K562 (cell line): ENCODE data around the gene SDK1. TPM values are rescaled to one million over a fixed set of nuclear protein-coding genes. Genes with fewer than 3 reads are reported as not detected.

ENCODE experiments used
- ATAC-seq: fragments of 200-7000 bp; cut with Tn5 transposase; 3 replicates; pipeline ENCODE4 v1.9.1; 2020; ENCODE audit warnings: moderate library complexity
- BruUV-seq: library from RNA; stranded (reverse); fragments of 400-500 nt; replicated peaks from 2 replicates; lab custom pipeline; 2021; lab: Mats Ljungman, UMichigan
- CTCF ChIA-PET: fragments of 300-600 bp; formaldehyde crosslinking; extraction: SDS; loops from one replicate; lab custom pipeline; 2021; ENCODE audit warnings: low intra/inter-chr PET ratio; lab: Yijun Ruan, JAX
- POLR2A ChIA-PET: fragments of 300-600, 350-650 bp; sonication (Branson Sonifier 250); formaldehyde crosslinking; extraction: SDS; loops from one replicate; lab custom pipeline; 2021; ENCODE audit warnings: antibody characterized with exemption, inconsistent platforms; lab: Yijun Ruan, JAX
- DNase-seq, 4 experiments: peaks; one replicate each; pipeline versions ENCODE4 v3.0.0 to v3.0.0-alpha.2; 2011 to 2018; ENCODE audit warnings: low spot score in 3 of 4, mixed read lengths in 3 of 4; ENCODE audit errors: extremely low read depth in 1 of 4
- FAIRE-seq: peaks from 2 replicates; lab custom pipeline; 2011; peaks lifted over from hg19 to GRCh38; lab: Jason Lieb, UNC
- H2AFZ ChIP-seq: 2 replicates; pipeline ENCODE4 v1.6.0; 2011; ENCODE audit warnings: low read depth, low read length, control low read depth, inconsistent platforms
- H3K27ac ChIP-seq: fragments of 200-600 bp; 3 replicates; pipeline ENCODE4 v1.8.0; 2011; ENCODE audit warnings: low read depth, mild to moderate bottlenecking, control low read depth, inconsistent platforms, low read length, moderate library complexity, mixed read lengths; ENCODE audit errors: extremely low read depth
- H3K27me3 ChIP-seq, 2 experiments: fragments of 300-600 bp in 1 of 2; 2 replicates in 1 of 2; 3 replicates in 1 of 2; pipeline versions ENCODE4 v1.6.0 to v1.8.0; 2011; ENCODE audit warnings: inconsistent platforms in 2 of 2, low read length in 2 of 2, mild to moderate bottlenecking in 1 of 2, mixed read lengths in 1 of 2, moderate library complexity in 1 of 2; ENCODE audit not compliant: control insufficient read depth in 2 of 2, insufficient read depth in 2 of 2
- H3K36me3 ChIP-seq: fragments of 300-600 bp; 3 replicates; pipeline ENCODE4 v1.8.0; 2011; ENCODE audit warnings: mild to moderate bottlenecking, low read length, inconsistent platforms; ENCODE audit not compliant: control insufficient read depth, insufficient read depth
- H3K4me1 ChIP-seq, 2 experiments: fragments of 200-600 bp in 1 of 2; replicated peaks in 1 of 2; 2 replicates in 1 of 2; 3 replicates in 1 of 2; pipeline versions ENCODE4 v1.5.1 to v1.8.0; 2011; ENCODE audit warnings: inconsistent platforms in 2 of 2, low read length in 2 of 2, mild to moderate bottlenecking in 1 of 2, mixed read lengths in 1 of 2, moderate library complexity in 1 of 2; ENCODE audit not compliant: control insufficient read depth in 2 of 2, insufficient read depth in 2 of 2
- H3K4me2 ChIP-seq: 2 replicates; pipeline ENCODE4 v1.6.1; 2011; ENCODE audit warnings: low read length, control low read depth, inconsistent platforms, mixed read lengths; ENCODE audit not compliant: insufficient read depth
- H3K4me3 ChIP-seq: fragments of 200-600 bp; sonication (generic), shearing (Covaris generic); 2 replicates; pipeline ENCODE4 v1.5.1; 2016; ENCODE audit warnings: control low read depth, inconsistent platforms
- H3K79me2 ChIP-seq: fragments of 200-600 bp; 3 replicates; pipeline ENCODE4 v1.8.0; 2011; ENCODE audit warnings: low read length, inconsistent platforms; ENCODE audit not compliant: control insufficient read depth, insufficient read depth
- H3K9ac ChIP-seq, 2 experiments: 2 replicates each; pipeline versions ENCODE4 v1.6.0 to v1.6.1; 2011; ENCODE audit warnings: low read depth in 2 of 2, low read length in 2 of 2, control low read depth in 1 of 2, inconsistent platforms in 1 of 2, mild to moderate bottlenecking in 1 of 2, mixed read lengths in 1 of 2; ENCODE audit not compliant: insufficient read depth in 1 of 2
- H3K9me1 ChIP-seq: one replicate; pipeline ENCODE4 v1.6.0; 2011; ENCODE audit warnings: inconsistent platforms, mild to moderate bottlenecking, low read length, moderate library complexity; ENCODE audit not compliant: control insufficient read depth, insufficient read depth
- H3K9me3 ChIP-seq: replicated peaks from 2 replicates; pipeline ENCODE4 v1.5.1; 2011; ENCODE audit warnings: low read depth, low read length, inconsistent platforms; ENCODE audit not compliant: control insufficient read depth, insufficient read depth
- H4K20me1 ChIP-seq: replicated peaks from 2 replicates; pipeline ENCODE4 v1.6.1; 2011; ENCODE audit warnings: low read length, inconsistent platforms, mixed read lengths; ENCODE audit not compliant: control insufficient read depth, insufficient read depth
- ARID2 ChIP-seq: fragments of 450-650 bp; IDR thresholded peaks from 2 replicates; pipeline ENCODE4 v1.6.1; 2017; ENCODE audit warnings: antibody characterized with exemption, mild to moderate bottlenecking
- ARID3A ChIP-seq: IDR thresholded peaks from 2 replicates; pipeline ENCODE4 v1.6.1; 2012; ENCODE audit warnings: low read depth, low read length, improper control_type of control experiment, borderline replicate concordance
- CHD1 ChIP-seq: fragments of 200-600 bp; sonication (generic); IDR thresholded peaks from one replicate; pipeline ENCODE4 v1.6.1; 2012; ENCODE audit warnings: mild to moderate bottlenecking, moderate library complexity, low read length, inconsistent platforms
- FOXK1 ChIP-seq: sonication (generic); formaldehyde crosslinking; IDR thresholded peaks from 2 replicates; pipeline ENCODE4 v1.8.0; 2022; ENCODE audit warnings: missing genetic modification reagents, mild to moderate bottlenecking, borderline replicate concordance
- MAZ ChIP-seq, 2 experiments: fragments of 450-650 bp in 1 of 2; sonication (generic) in 1 of 2; formaldehyde crosslinking; IDR thresholded peaks in 1 of 2; conservative IDR thresholded peaks in 1 of 2; 2 replicates each; pipeline versions ENCODE4 v1.4.0 to v1.5.0; 2020; ENCODE audit warnings: mild to moderate bottlenecking in 1 of 2, missing genetic modification reagents in 1 of 2
- MIER1 ChIP-seq: fragments of 450-650 bp; IDR thresholded peaks from 2 replicates; pipeline ENCODE4 v1.6.1; 2016; ENCODE audit warnings: antibody characterized with exemption, mild to moderate bottlenecking, low read depth
- PTTG1 ChIP-seq: fragments of 450-650 bp; IDR thresholded peaks from 2 replicates; pipeline ENCODE4 v1.6.1; 2016; ENCODE audit warnings: low read depth, mild to moderate bottlenecking, missing genetic modification characterization, missing compliant biosample characterization
- RBM39 ChIP-seq: fragments of 200-400 bp; formaldehyde crosslinking; optimal IDR thresholded peaks from 2 replicates; pipeline ENCODE3; 2018; ENCODE audit warnings: low read depth, low read length
- RNF219 ChIP-seq: fragments of 250-450 bp; sonication (Bioruptor Pico); IDR thresholded peaks from 2 replicates; pipeline ENCODE4 v1.5.0; 2022; ENCODE audit warnings: mild to moderate bottlenecking
- TBP ChIP-seq: optimal IDR thresholded peaks from 2 replicates; pipeline ENCODE3; 2011; ENCODE audit warnings: low read depth, low read length, improper control_type of control experiment
- ZC3H4 ChIP-seq: sonication (generic); formaldehyde crosslinking; IDR thresholded peaks from 2 replicates; pipeline ENCODE4 v1.9.0; 2021; ENCODE audit warnings: missing genetic modification reagents, borderline replicate concordance
- ZFX ChIP-seq: sonication (generic); formaldehyde crosslinking; IDR thresholded peaks from 2 replicates; pipeline ENCODE4 v1.8.0; 2022; ENCODE audit warnings: mild to moderate bottlenecking, missing genetic modification reagents, moderate library complexity
- ZNF212 ChIP-seq: fragments of 450-650 bp; formaldehyde crosslinking; IDR thresholded peaks from 2 replicates; pipeline ENCODE4 v1.4.0; 2020; ENCODE audit warnings: mild to moderate bottlenecking
- ZNF551 ChIP-seq: fragments of 250-450 bp; sonication (Bioruptor Pico); IDR thresholded peaks from 2 replicates; pipeline ENCODE4 v1.5.0; 2021; ENCODE audit warnings: mild to moderate bottlenecking, moderate library complexity
- WGBS: fragments of 100-300 bp; shearing (Covaris generic); methylation state at CpG from one replicate; pipeline ENCODE4 v1.1.6; 2016; ENCODE audit warnings: low coverage, mixed read lengths; ENCODE audit not compliant: insufficient coverage; ENCODE audit errors: missing lambda C conversion rate; 5-methylcytosine and 5-hydroxymethylcytosine counted together
- in situ Hi-C: fragments of 300-500 bp; cut with MboI; formaldehyde crosslinking; loops from 4 replicates; pipeline ENCODE4 v1.15.0; 2018; ENCODE audit warnings: inconsistent platforms, mixed read lengths
- intact Hi-C: fragments of 100-400 bp; cut with micrococcal nuclease; formaldehyde crosslinking; loops from 2 replicates; pipeline ENCODE4 v1.14.2; 2022
- polyA plus RNA-seq, 8 experiments: library from polyadenylated mRNA; depleted of rRNA in 4 of 8; stranded (reverse) in 5 of 8; unstranded in 3 of 8; fragments of >200 nt; fragmentation: Nextera tagmentation in 2 of 8; fragmentation: Illumina TruSeq in 1 of 8; extraction: Ambion mirVana in 2 of 8; extraction: Trizol in 1 of 8; gene quantifications; 2 replicates each; pipeline versions ENCODE4 v1.2.1 to v1.2.3, GENCODE V29; 2011 to 2014; ENCODE audit warnings: inconsistent platforms in 1 of 8, missing spikeins in 1 of 8
- total RNA-seq, 7 experiments: library from RNA; depleted of rRNA in 6 of 7; stranded (reverse); fragments of >200 nt in 6 of 7; fragmentation: Illumina TruSeq in 2 of 7; extraction: Trizol in 2 of 7; gene quantifications; 2 replicates each; pipeline versions ENCODE4 v1.2.1 to v1.2.3, GENCODE V29; 2011 to 2021; ENCODE audit warnings: low replicate concordance in 1 of 7
- TF ChIP-seq, protein P1 (sequence below), 3 experiments: IDR thresholded peaks in 2 of 3; conservative IDR thresholded peaks in 1 of 3; 2 replicates each; pipeline ENCODE4 v1.5.1; 2011 to 2012; ENCODE audit warnings: low read length in 3 of 3, mild to moderate bottlenecking in 3 of 3, control low read depth in 2 of 3, improper control_type of control experiment in 1 of 3, inconsistent platforms in 1 of 3, low read depth in 1 of 3, mixed read lengths in 1 of 3, moderate library complexity in 1 of 3; ENCODE audit not compliant: insufficient read depth in 2 of 3
- TF ChIP-seq, protein P2 (sequence below), 2 experiments: fragments of 450-650 bp in 1 of 2; sonication (generic) in 1 of 2; formaldehyde crosslinking; conservative IDR thresholded peaks; 2 replicates each; pipeline versions ENCODE4 v1.4.0 to v1.8.1; 2020 to 2022; ENCODE audit warnings: mild to moderate bottlenecking in 1 of 2, missing genetic modification reagents in 1 of 2

SDK1 gene
- total and polyA plus RNA-seq, 9 of the 15 experiments (the other 6 are each of a cell fraction or from before 2014, with no cell fraction given) = 0.16 TPM; not detected in 8

GRCh38 chr7:3986927-3987326 is 685.9 kb downstream of the SDK1 start:
- no peak for ATAC-seq
- TF ChIP-seq MIER1 (no peak), RNF219 (CRISPR knock-in tag) (no peak), ZFX (CRISPR knock-in tag) (no peak), TBP (no peak), ZNF551 (no peak), RBM39 (no peak), MAZ (CRISPR knock-in tag; conservative IDR thresholded peaks at IDR 0.05 in 1 of 2, IDR thresholded peaks at IDR 0.05 in 1 of 2) (no peak), ZC3H4 (no peak), CHD1 (no peak), ZNF212 (CRISPR knock-in tag) (no peak), PTTG1 (tag) (no peak), ARID3A (no peak), ARID2 (no peak), FOXK1 (CRISPR knock-in tag) (no peak)
- TF ChIP-seq, protein P1, sequence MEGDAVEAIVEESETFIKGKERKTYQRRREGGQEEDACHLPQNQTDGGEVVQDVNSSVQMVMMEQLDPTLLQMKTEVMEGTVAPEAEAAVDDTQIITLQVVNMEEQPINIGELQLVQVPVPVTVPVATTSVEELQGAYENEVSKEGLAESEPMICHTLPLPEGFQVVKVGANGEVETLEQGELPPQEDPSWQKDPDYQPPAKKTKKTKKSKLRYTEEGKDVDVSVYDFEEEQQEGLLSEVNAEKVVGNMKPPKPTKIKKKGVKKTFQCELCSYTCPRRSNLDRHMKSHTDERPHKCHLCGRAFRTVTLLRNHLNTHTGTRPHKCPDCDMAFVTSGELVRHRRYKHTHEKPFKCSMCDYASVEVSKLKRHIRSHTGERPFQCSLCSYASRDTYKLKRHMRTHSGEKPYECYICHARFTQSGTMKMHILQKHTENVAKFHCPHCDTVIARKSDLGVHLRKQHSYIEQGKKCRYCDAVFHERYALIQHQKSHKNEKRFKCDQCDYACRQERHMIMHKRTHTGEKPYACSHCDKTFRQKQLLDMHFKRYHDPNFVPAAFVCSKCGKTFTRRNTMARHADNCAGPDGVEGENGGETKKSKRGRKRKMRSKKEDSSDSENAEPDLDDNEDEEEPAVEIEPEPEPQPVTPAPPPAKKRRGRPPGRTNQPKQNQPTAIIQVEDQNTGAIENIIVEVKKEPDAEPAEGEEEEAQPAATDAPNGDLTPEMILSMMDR (IDR thresholded peaks at IDR 0.05 in 2 of 3, conservative IDR thresholded peaks at IDR 0.05 in 1 of 3; ENCODE audit: insufficient read depth in 2 of 3, low read depth in 1 of 3, low read length in 3 of 3) = no peak
- TF ChIP-seq, protein P2, sequence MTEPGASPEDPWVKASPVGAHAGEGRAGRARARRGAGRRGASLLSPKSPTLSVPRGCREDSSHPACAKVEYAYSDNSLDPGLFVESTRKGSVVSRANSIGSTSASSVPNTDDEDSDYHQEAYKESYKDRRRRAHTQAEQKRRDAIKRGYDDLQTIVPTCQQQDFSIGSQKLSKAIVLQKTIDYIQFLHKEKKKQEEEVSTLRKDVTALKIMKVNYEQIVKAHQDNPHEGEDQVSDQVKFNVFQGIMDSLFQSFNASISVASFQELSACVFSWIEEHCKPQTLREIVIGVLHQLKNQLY (CRISPR knock-in tag; conservative IDR thresholded peaks at IDR 0.05) = no peak
- no peak overlapping the region for H3K9ac ChIP-seq
- DNase-seq = no peak
- ChIA-PET POLR2A (interaction anchor here (0.5 to 0.8 kb wide), 2 partner anchors 11 to 53 kb away, joined by 3 read pairs; no protein-coding TSS in a partner anchor), CTCF (no interaction called here)
- no peaks in the 10 kb centered on the region for H4K20me1 ChIP-seq
- H3K36me3 ChIP-seq = no peaks in the 10 kb centered on the region
- WGBS = 4% methylated on average over 5 of the region's 5 CpGs
- no peaks in the 10 kb centered on the region for H3K4me1 ChIP-seq
- intact Hi-C loops (no loop called here), in situ Hi-C loops (no loop called here)
- no peaks in the 10 kb centered on the region for H3K79me2 ChIP-seq
- H3K27ac ChIP-seq = no peak overlapping the region
- no TSS peak for BruUV-seq
- no peaks in the 10 kb centered on the region for H3K9me1 ChIP-seq
- H3K4me2 ChIP-seq = no peak overlapping the region
- FAIRE-seq = no peak
- H3K4me3 ChIP-seq = no peak overlapping the region
- no peaks in the 10 kb centered on the region for H3K9me3 ChIP-seq
- peaks cover 5 to 55% of the 10 kb centered on the region in 2 experiments; a peak in 4 of 5 replicates for H3K27me3 ChIP-seq
- no peak overlapping the region for H2AFZ ChIP-seq
